NCI-H1436 treated with DMSO at 0.1 percent for 48 hours (cell line): ENCODE measurements around the gene CST2.
"Not testable (repeated sequence)": the region's sequence is repeated elsewhere in the genome, so short reads cannot be mapped to it uniquely, and the experiment has no call there.

ENCODE experiments used
- DNase-seq: peaks from one replicate; lab custom pipeline; 2025; lab: John Stamatoyannopoulos, UW

Gene CST2

DNA sequence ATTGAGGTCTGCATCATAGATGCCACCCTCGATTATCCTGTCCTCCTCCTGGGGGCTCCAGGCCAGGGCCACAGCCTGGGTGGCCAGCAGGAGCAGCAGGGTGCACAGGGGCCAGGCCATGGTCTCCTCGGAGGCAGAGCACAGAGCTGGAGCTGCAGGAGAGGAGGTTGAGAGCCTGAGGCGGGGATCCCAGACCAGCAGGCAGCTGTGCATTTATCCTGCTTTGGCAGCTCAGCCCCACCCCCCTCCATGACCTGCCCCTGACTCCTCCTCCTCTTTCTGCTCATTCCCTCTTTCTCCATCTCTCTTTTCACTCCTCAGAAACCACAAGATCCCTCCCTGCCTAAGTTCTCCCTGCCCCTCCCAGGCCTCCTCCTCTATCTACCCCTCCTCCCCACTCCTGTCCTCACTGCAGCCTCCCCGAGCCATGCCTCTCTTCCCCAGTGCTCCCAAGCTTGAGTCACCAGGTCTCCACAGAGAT is at the start of gene CST2:
Gene CST2, minus strand, starts transcription at position 189 of the 481 bp plus-strand sequence. Its CDS starts 69 bp downstream, at position 120.
- DNase-seq = no peak

- no peak for DNase-seq
Measured at GRCh38 chr20:23875606-23876237, 49.2 kb upstream of the CST2 start.

DNA sequence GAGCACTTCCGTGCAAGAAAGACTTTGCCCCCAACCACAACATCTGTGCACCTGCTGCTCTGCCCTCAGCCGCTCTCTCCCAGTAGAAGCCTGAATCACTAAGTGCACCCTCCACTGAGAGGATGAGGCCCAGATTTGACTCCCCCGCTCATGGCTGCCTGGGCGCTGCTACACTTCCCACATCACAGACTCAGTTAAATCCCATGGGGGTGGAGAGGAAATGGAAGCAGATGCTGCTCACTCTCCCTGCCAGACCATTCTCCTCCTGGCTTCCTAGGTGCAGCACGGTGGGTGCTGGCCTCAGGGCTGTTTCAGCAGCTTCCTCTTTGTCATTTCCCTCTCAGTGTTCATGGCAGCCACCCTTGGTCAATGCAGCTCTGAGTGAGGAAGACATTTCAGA is 48.2 kb upstream of the CST2 start:
- no peak for DNase-seq

GRCh38 chr20:23873370-23874015 is 47.0 kb upstream of the CST2 start:
- no peak for DNase-seq

- DNase-seq = no peak
Measured at GRCh38 chr20:23872065-23872464, 45.5 kb upstream of the CST2 start.

DNA sequence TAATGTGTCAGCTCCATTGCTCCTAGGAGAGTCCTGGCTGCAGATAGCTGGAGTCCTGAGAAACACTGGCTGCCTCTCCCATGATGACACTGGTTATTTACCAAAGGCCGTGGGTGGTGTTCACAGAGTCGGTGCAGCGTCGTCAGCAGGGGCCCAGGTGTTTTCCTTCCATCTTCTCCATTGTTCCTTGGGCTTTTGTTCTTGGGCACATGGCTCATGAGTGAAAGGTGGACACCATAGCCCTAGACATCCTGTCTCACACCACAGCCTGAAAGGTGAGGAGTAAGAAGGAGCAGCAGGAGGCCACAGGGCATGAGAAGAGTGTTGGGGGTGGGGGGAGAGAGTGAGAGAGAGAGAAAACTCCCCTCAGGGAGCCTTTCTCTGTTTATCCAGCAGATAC is 43.9 kb upstream of the CST2 start:
- no peak for DNase-seq

DNA sequence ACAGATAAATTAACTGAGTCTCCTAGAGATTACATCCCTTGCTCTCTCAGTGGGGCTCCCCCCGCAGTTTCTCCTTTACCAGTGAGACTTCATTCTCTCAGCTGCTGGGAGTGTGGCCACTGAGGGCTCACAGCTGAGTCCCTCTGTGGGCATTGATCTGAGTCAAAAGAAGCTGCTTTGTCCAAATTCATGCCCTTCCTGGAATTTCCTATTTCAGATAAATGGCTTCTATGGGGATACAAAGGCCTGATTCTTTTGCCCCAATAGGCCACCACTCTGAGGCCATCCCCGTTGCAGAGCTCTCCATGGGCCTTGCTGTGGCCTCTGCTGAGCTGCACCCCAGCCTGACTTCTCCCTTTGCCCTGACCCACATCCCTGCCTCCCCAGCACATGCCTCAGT is 43.0 kb upstream of the CST2 start:
- DNase-seq = no peak

- DNase-seq = no peak
Measured at GRCh38 chr20:23868321-23868720, 41.8 kb upstream of the CST2 start.

GRCh38 chr20:23867152-23867776 is 40.7 kb upstream of the CST2 start:
- DNase-seq = no peak

DNA sequence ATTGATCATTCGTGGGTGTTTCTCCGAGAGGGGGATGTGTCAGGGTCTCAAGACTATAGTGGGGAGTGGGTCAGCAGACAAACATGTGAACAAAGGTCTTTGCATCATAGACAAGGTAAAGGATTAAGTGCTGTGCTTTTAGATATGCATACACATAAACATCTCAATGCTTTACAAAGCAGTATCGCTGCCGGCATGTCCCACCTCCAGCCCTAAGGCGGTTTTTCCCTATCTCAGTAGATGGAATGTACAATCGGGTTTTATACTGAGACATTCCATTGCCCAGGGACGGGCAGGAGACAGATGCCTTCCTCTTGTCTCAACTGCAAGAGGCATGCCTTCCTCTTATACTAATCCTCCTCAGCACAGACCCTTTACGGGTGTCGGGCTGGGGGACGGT is 34.2 kb upstream of the CST2 start:
- not testable (repeated sequence) for DNase-seq

GRCh38 chr20:23857962-23858595 is 31.6 kb upstream of the CST2 start:
- DNase-seq = no peak

GRCh38 chr20:23856736-23857135 is 30.2 kb upstream of the CST2 start:
- DNase-seq = no peak

GRCh38 chr20:23856226-23856625 is 29.7 kb upstream of the CST2 start:
- no peak for DNase-seq

DNA sequence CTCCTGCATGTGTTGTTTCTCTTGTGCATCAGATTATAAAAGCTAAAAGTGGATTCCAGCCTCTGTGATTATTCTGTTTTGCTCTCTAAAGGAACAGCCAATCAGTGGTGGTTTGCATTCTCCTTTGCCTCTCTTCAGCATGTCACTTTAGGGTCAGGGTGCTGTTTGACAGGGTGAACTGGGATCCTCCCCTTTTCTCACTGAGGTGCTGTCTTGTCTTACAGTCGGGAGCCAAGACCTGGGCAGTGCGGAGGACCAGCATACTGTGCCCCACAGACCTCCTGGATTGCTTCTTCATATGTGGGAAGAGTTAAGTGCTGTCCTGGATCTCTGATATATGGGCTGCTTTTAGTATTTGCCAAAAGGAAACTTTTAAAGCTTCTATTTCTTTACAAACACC is 15.2 kb upstream of the CST2 start:
- DNase-seq = no peak

DNA sequence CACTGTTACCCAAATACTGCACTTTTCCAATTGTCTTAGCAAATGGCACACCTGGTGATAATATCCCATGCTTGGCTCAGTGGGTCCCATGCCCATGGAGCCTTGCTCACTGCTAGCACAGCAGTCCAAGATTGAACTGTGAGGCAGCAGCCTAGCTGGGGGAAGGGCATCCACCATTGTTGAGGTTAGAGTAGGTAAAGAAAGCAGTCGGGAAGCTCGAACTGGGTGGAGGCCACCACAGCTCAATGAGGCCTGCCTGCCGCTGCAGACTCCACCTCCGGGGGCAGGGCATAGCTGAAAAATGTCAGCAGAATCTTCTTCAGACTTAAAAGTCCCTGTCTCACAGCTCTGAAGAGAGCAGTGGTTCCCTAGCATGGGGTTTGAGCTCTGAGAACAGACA is 9.2 kb upstream of the CST2 start:
- DNase-seq = no peak

DNA sequence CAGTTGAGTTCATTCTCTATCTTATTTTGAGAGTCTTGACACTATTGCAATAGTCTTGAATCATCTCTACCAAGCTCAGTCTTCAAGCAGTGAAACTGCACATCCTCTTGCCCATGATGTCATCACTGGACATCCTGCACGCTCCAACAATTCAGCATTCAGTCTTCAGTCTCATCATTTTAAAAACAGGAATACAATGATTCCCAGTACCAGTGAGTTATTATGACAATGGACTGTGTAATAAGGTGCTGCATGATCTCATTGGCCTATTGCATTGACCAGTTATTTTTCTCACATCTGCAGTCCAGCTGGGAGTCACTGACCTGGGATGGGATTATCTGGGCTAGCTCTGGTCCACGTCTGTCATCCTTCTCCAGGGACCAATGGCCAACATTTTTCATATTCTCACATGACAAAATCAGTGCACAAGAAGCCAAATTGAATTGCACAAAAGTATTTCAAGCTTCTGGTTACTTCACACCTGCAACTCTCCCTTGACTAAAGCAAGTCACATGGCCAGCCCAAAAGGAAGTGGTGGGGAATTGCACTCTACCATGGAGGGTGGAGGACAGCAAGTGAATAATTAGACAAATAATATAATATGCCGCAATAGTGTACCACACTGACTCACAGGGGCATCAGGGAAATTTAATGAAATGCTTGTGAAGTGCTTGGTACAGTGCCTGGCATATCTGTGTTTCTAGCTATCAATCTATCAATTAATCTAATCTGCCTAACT is 6.4 kb upstream of the CST2 start:
- DNase-seq = no peak

DNA sequence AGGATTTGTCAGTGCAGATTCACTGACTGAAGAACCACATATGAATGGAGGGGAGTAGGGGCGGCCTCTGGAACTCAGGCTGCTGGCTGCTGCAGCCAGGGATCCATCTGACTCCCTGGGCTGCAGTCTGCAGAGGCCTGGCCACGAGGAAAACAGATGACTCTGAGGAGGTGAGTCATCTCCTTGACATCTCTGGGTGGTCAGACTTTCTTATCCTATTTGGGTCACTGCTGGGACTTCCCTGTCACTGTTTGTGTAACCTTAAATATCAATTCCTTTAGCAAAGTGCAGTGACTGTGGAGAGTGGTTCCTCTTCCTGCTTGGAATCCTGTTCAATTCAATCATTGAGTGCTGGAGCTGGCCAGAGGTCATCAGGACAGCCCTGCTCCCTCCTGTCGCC is 5.4 kb upstream of the CST2 start:
- not testable (repeated sequence) for DNase-seq

GRCh38 chr20:23823621-23824324 is 2.8 kb downstream of the CST2 start:
- no peak for DNase-seq

GRCh38 chr20:23823111-23823510 is 3.4 kb downstream of the CST2 start:
- DNase-seq = no peak

GRCh38 chr20:23820493-23820892 is 6.0 kb downstream of the CST2 start:
- DNase-seq = no peak

- not testable (repeated sequence) for DNase-seq
Measured at GRCh38 chr20:23811559-23811958, 15.0 kb downstream of the CST2 start.

GRCh38 chr20:23810349-23810748 is 16.2 kb downstream of the CST2 start:
- not testable (repeated sequence) for DNase-seq
